HUES48 (cell line): ENCODE data around the gene GPRIN1.

Experiments
- H3K27ac ChIP-seq: one replicate; pipeline ENCODE4 v1.7.0; 2013; ENCODE audit warnings: low read depth, low read length, inconsistent platforms
- H3K27me3 ChIP-seq: 2 replicates; pipeline ENCODE4 v1.6.1; 2013; ENCODE audit warnings: mild to moderate bottlenecking, low read length; ENCODE audit not compliant: control insufficient read depth, insufficient read depth
- H3K36me3 ChIP-seq: 2 replicates; pipeline ENCODE4 v1.6.1; 2013; ENCODE audit warnings: low read length; ENCODE audit not compliant: control insufficient read depth, insufficient read depth
- H3K4me1 ChIP-seq: 2 replicates; pipeline ENCODE4 v1.6.1; 2013; ENCODE audit warnings: mild to moderate bottlenecking, low read length; ENCODE audit not compliant: control insufficient read depth, insufficient read depth
- H3K4me3 ChIP-seq: 2 replicates; pipeline ENCODE4 v1.5.1; 2013; ENCODE audit warnings: mild to moderate bottlenecking, low read depth, low read length
- H3K9ac ChIP-seq: 2 replicates; pipeline ENCODE4 v1.6.1; 2013; ENCODE audit warnings: mild to moderate bottlenecking, low read depth, low read length, moderate library complexity
- H3K9me3 ChIP-seq: 2 replicates; pipeline ENCODE4 v1.6.1; 2013; ENCODE audit warnings: low read length; ENCODE audit not compliant: control insufficient read depth, insufficient read depth

The GPRIN1 gene

GRCh38 chr5:176550275-176550831 is 59.6 kb downstream of the GPRIN1 start:
- H3K4me3 ChIP-seq: no peak overlapping the region
- H3K4me1 ChIP-seq: peaks cover 6% of the 10 kb centered on the region; the same call in 1 of the 2 replicates
- H3K36me3 ChIP-seq: no peaks in the 10 kb centered on the region
- no peak overlapping the region for H3K9ac ChIP-seq
- H3K27me3 ChIP-seq: no peaks in the 10 kb centered on the region
- no peaks in the 10 kb centered on the region for H3K9me3 ChIP-seq
- H3K27ac ChIP-seq: no peak overlapping the region

DNA sequence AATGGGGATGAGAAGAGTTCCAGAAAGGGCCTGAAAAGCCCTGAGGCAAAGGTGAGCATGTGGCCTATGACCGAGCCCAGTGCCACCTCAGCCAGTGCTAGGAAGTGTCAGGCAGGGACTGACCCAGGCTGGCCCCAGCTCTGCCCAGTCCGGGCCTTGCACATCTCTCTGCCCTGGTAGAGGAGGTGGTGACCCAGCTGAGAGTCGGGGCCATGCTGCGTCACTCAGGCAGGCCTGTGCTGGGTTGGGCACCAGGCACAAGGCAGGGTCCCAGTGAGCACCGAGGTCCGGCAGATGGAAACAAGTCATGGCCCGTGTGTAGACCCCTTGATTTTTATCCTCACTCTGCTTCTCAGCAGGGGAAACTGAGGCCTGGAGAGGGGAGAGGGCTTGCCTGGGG is 60.1 kb downstream of the GPRIN1 start:
- Histone ChIP-seq H3K27ac (no peak overlapping the region), H3K4me3 (no peak overlapping the region), H3K36me3 (no peaks in the 10 kb centered on the region), H3K9ac (no peak overlapping the region), H3K9me3 (no peaks in the 10 kb centered on the region), H3K27me3 (no peaks in the 10 kb centered on the region), H3K4me1 (peaks cover 6% of the 10 kb centered on the region; the same call in 1 of the 2 replicates)

GRCh38 chr5:176548967-176549444 is 61.0 kb downstream of the GPRIN1 start, which contains the start of gene CDHR2:
CDHR2 (plus strand) TSS chr5:176549342; CDS start chr5:176565353, 16,011 bp downstream.
- no peaks in the 10 kb centered on the region for H3K27me3 ChIP-seq
- H3K4me3 ChIP-seq: no peak within 1 kb of the TSS
- H3K27ac ChIP-seq: no peak within 1 kb of the TSS
- H3K9me3 ChIP-seq: no peaks in the 10 kb centered on the region
- H3K4me1 ChIP-seq: peaks cover 5% of the 10 kb centered on the region; the same call in 1 of the 2 replicates
- H3K36me3 ChIP-seq: no peaks in the 10 kb centered on the region
- H3K9ac ChIP-seq: no peak within 1 kb of the TSS

GRCh38 chr5:176547802-176548201 is 62.2 kb downstream of the GPRIN1 start:
- no peaks in the 10 kb centered on the region for H3K4me1 ChIP-seq
- no peak overlapping the region for H3K4me3 ChIP-seq
- H3K27ac ChIP-seq: no peak overlapping the region
- no peaks in the 10 kb centered on the region for H3K27me3 ChIP-seq
- H3K36me3 ChIP-seq: no peaks in the 10 kb centered on the region
- no peak overlapping the region for H3K9ac ChIP-seq
- no peaks in the 10 kb centered on the region for H3K9me3 ChIP-seq
